Measurements from ENCODE around the gene PCDHB2. TPM values are rescaled to one million over a fixed set of nuclear protein-coding genes. Genes with fewer than 3 reads are reported as not detected.
"Not testable (repeated sequence)": the region's sequence is repeated elsewhere in the genome, so short reads cannot be mapped to it uniquely, and the experiment has no call there.

Gene PCDHB2
- total and polyA plus RNA-seq, 7 experiments from 2014 or later = 0.34 to 0.97 (median 0.72) TPM; not detected in 3

DNA sequence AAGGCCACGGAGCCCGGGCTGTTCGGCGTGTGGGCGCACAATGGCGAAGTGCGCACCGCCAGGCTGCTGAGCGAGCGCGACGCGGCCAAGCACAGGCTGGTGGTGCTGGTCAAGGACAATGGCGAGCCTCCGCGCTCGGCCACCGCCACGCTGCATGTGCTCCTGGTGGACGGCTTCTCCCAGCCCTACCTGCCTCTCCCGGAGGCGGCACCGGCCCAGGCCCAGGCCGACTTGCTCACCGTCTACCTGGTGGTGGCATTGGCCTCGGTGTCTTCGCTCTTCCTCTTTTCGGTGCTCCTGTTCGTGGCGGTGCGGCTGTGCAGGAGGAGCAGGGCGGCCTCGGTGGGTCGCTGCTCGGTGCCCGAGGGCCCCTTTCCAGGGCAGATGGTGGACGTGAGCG, 8.1 kb downstream of the PCDHB2 start:
- H3K4me1 Mint-ChIP-seq; intact Hi-C loops (cut with micrococcal nuclease); H3K4me1 ChIP-seq (ENCODE audit: control insufficient read depth in 2 of 2, insufficient read depth in 2 of 2, low read length in 2 of 2); H3K27ac ChIP-seq (ENCODE audit: low read depth, low read length); H3K4me3 Mint-ChIP-seq; H3K36me3 ChIP-seq (ENCODE audit: control insufficient read depth in 2 of 3, insufficient read depth in 3 of 3, low read length in 3 of 3); H3K4me3 ChIP-seq (ENCODE audit: low read length); DNase-seq; CTCF ChIA-PET; H3K27me3 ChIP-seq (ENCODE audit: control insufficient read depth in 2 of 2, insufficient read depth in 2 of 2, low read length in 2 of 2); POLR2A ChIA-PET; H3K27ac Mint-ChIP-seq; ATAC-seq: not testable (repeated sequence)
- Mint-ChIP-seq H3K9me3 (peaks cover 6 to 53% (median 23%) of the 10 kb centered on the region in 11 donors), H3K36me3 (peaks cover 0 to 17% (median 0%) of the 10 kb centered on the region in 5 donors), H3K27me3 (peaks cover 4 to 57% (median 45%) of the 10 kb centered on the region in 5 donors)
- H3K9me3 ChIP-seq (ENCODE audit: control insufficient read depth in 2 of 3, low read length in 3 of 3) = peaks cover 0 to 15% (median 0%) of the 10 kb centered on the region in 3 experiments

DNA sequence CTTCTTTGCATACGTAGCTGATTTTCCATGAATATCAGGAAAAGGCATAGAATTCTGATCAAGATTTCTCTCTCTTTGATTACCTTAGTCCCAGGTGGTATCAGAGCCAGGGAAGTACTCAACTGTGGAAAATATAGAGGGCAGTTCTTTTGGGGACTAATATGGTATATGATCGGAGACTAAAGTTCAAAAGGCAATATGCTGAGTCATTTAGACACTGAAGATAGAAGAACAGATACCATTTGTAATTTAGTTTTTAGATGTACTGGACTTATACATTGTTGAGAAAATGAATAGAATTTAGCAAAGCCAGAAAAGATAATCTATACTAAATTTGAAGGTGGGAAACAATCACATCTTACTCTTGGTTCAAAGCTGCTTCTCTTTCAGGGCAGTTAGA, 10.9 kb downstream of the PCDHB2 start:
- H3K36me3 ChIP-seq (ENCODE audit: control insufficient read depth in 2 of 3, insufficient read depth in 3 of 3, low read length in 3 of 3) = no peaks in the 10 kb centered on the region
- H3K9me3 Mint-ChIP-seq = peaks cover 0 to 45% (median 18%) of the 10 kb centered on the region in 11 donors
- POLR2A ChIA-PET = no interaction called here
- H3K4me1 ChIP-seq (ENCODE audit: control insufficient read depth in 2 of 2, insufficient read depth in 2 of 2, low read length in 2 of 2) = no peaks in the 10 kb centered on the region
- H3K27ac ChIP-seq (ENCODE audit: low read depth, low read length) = no peak overlapping the region
- H3K36me3 Mint-ChIP-seq = peaks cover 0 to 10% (median 0%) of the 10 kb centered on the region in 5 donors
- H3K4me1 Mint-ChIP-seq = peaks cover 0 to under 1% (median 0%) of the 10 kb centered on the region in 7 donors
- H3K27me3 Mint-ChIP-seq = peaks cover 1 to 35% (median 31%) of the 10 kb centered on the region in 5 donors
- no peak overlapping the region for H3K4me3 Mint-ChIP-seq
- no peak overlapping the region for H3K4me3 ChIP-seq (ENCODE audit: low read length)
- peaks cover 0 to under 1% of the 10 kb centered on the region in 2 donors for H3K27me3 ChIP-seq (ENCODE audit: control insufficient read depth in 2 of 2, insufficient read depth in 2 of 2, low read length in 2 of 2)
- peaks cover 0 to 13% (median 0%) of the 10 kb centered on the region in 3 experiments for H3K9me3 ChIP-seq (ENCODE audit: control insufficient read depth in 2 of 3, low read length in 3 of 3)
- no peak overlapping the region for H3K27ac Mint-ChIP-seq
- ATAC-seq = no peak
- CTCF ChIA-PET = no interaction called here
- intact Hi-C loops (cut with micrococcal nuclease) = no loop called here
- DNase-seq = no peak

DNA sequence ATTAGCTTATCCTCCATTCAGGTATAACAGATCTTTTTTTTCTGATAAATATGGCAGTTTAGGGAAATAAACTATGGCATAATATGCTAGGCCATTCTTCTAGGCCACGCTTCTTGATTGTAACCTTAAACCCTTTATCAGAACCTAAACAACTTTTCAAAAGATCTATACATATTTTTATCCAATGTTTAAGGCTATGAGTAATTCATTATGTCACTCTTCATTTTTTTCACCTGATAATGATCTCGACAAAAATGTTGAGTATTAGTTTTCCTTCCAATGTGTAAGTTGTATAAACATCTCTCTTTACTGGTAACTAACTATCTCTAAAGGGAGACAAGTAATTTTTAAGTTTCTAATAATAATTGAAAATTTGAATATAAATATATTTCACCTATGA, 24.8 kb downstream of the PCDHB2 start:
- Mint-ChIP-seq H3K4me3 (no peak overlapping the region), H3K27me3 (peaks cover 5 to 33% (median 26%) of the 10 kb centered on the region in 5 donors)

DNA sequence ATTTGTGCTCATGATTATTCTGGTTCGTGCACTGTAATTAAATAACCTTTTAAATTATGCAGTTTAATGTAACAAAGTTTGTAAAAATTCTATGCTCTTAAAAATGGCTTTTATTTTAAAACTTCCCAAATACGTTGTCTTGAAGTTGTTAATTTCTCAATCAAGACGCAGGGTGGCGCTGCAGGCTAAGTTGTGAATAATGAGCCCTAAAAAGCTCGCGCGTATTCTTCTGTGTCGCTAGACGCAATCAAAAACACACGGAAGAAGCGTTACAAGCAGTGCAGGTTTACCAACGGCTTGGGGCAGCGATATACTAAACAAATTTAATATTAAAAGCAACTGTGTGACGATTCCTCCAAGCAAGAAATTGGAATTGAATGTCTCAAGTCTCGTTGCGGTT, 27.1 kb downstream of the PCDHB2 start, which contains the start of gene PCDHB4:
Gene PCDHB4, plus strand, starts transcription at position 256 of the 400 bp plus-strand sequence. CDS start 181 bp downstream, outside the sequence.
- no peak for DNase-seq
- peaks cover 5 to 37% (median 25%) of the 10 kb centered on the region in 5 donors for H3K27me3 Mint-ChIP-seq
- CTCF ChIA-PET = no interaction called here
- no peaks in the 10 kb centered on the region for H3K36me3 ChIP-seq (ENCODE audit: control insufficient read depth in 2 of 3, insufficient read depth in 3 of 3, low read length in 3 of 3)
- no peak within 1 kb of the TSS for H3K4me3 Mint-ChIP-seq
- peaks cover 0 to 10% (median 6%) of the 10 kb centered on the region in 5 donors for H3K36me3 Mint-ChIP-seq
- H3K9me3 Mint-ChIP-seq = peaks cover 0 to 46% (median 17%) of the 10 kb centered on the region in 11 donors
- no peak within 1 kb of the TSS for H3K27ac Mint-ChIP-seq
- no peaks in the 10 kb centered on the region for H3K4me1 ChIP-seq (ENCODE audit: control insufficient read depth in 2 of 2, insufficient read depth in 2 of 2, low read length in 2 of 2)
- ATAC-seq = no peak
- intact Hi-C loops (cut with micrococcal nuclease) = no loop called here
- POLR2A ChIA-PET = no interaction called here
- H3K27me3 ChIP-seq (ENCODE audit: control insufficient read depth in 2 of 2, insufficient read depth in 2 of 2, low read length in 2 of 2) = no peaks in the 10 kb centered on the region
- H3K27ac ChIP-seq (ENCODE audit: low read depth, low read length) = no peak within 1 kb of the TSS
- H3K4me3 ChIP-seq (ENCODE audit: low read length) = no peak within 1 kb of the TSS
- H3K9me3 ChIP-seq (ENCODE audit: control insufficient read depth in 2 of 3, low read length in 3 of 3) = peaks cover 0 to 12% (median 0%) of the 10 kb centered on the region in 3 experiments
- no peaks in the 10 kb centered on the region for H3K4me1 Mint-ChIP-seq

More for the DNA sequence above, 24.8 kb downstream of the PCDHB2 start:
- H3K9me3 Mint-ChIP-seq = peaks cover 0 to 57% (median 30%) of the 10 kb centered on the region in 11 donors
- no peak overlapping the region for H3K27ac Mint-ChIP-seq
- H3K27me3 ChIP-seq (ENCODE audit: control insufficient read depth in 2 of 2, insufficient read depth in 2 of 2, low read length in 2 of 2) = no peaks in the 10 kb centered on the region
- ATAC-seq = no peak
- no peaks in the 10 kb centered on the region for H3K36me3 ChIP-seq (ENCODE audit: control insufficient read depth in 2 of 3, insufficient read depth in 3 of 3, low read length in 3 of 3)
- ChIA-PET POLR2A (no interaction called here), CTCF (no interaction called here)
- no peaks in the 10 kb centered on the region for H3K4me1 Mint-ChIP-seq
- DNase-seq = no peak
- no peak overlapping the region for H3K27ac ChIP-seq (ENCODE audit: low read depth, low read length)
- peaks cover 0 to 12% (median 0%) of the 10 kb centered on the region in 3 experiments for H3K9me3 ChIP-seq (ENCODE audit: control insufficient read depth in 2 of 3, low read length in 3 of 3)
- no peak overlapping the region for H3K4me3 ChIP-seq (ENCODE audit: low read length)
- peaks cover 0 to 25% (median 7%) of the 10 kb centered on the region in 5 donors for H3K36me3 Mint-ChIP-seq
- intact Hi-C loops (cut with micrococcal nuclease) = no loop called here
- H3K4me1 ChIP-seq (ENCODE audit: control insufficient read depth in 2 of 2, insufficient read depth in 2 of 2, low read length in 2 of 2) = no peaks in the 10 kb centered on the region

DNA sequence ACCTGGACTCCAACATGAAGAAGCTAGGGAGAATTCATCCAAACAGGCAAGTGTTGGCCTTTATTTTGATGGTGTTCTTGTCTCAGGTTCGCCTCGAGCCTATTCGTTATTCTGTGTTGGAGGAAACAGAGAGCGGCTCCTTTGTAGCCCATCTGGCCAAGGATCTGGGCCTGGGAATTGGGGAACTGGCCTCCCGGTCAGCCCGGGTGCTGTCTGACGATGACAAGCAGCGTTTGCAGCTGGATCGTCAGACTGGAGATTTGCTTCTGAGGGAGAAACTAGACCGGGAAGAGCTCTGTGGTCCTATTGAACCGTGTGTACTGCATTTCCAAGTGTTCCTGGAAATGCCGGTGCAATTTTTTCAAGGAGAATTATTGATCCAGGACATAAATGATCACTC, 27.6 kb downstream of the PCDHB2 start:
- H3K27ac ChIP-seq (ENCODE audit: low read depth, low read length) = no peak overlapping the region
- POLR2A ChIA-PET = no interaction called here
- ATAC-seq = no peak
- Mint-ChIP-seq H3K4me1 (no peaks in the 10 kb centered on the region), H3K9me3 (peaks cover 0 to 41% (median 14%) of the 10 kb centered on the region in 11 donors), H3K27ac (no peak overlapping the region), H3K36me3 (peaks cover 0 to 7% (median 6%) of the 10 kb centered on the region in 5 donors), H3K27me3 (peaks cover 5 to 37% (median 25%) of the 10 kb centered on the region in 5 donors), H3K4me3 (no peak overlapping the region)
- no peak overlapping the region for H3K4me3 ChIP-seq (ENCODE audit: low read length)
- no peaks in the 10 kb centered on the region for H3K36me3 ChIP-seq (ENCODE audit: control insufficient read depth in 2 of 3, insufficient read depth in 3 of 3, low read length in 3 of 3)
- H3K4me1 ChIP-seq (ENCODE audit: control insufficient read depth in 2 of 2, insufficient read depth in 2 of 2, low read length in 2 of 2) = no peaks in the 10 kb centered on the region
- H3K9me3 ChIP-seq (ENCODE audit: control insufficient read depth in 2 of 3, low read length in 3 of 3) = peaks cover 0 to 12% (median 0%) of the 10 kb centered on the region in 3 experiments
- CTCF ChIA-PET = no interaction called here
- no peak for DNase-seq
- H3K27me3 ChIP-seq (ENCODE audit: control insufficient read depth in 2 of 2, insufficient read depth in 2 of 2, low read length in 2 of 2) = no peaks in the 10 kb centered on the region
- intact Hi-C loops (cut with micrococcal nuclease) = no loop called here

DNA sequence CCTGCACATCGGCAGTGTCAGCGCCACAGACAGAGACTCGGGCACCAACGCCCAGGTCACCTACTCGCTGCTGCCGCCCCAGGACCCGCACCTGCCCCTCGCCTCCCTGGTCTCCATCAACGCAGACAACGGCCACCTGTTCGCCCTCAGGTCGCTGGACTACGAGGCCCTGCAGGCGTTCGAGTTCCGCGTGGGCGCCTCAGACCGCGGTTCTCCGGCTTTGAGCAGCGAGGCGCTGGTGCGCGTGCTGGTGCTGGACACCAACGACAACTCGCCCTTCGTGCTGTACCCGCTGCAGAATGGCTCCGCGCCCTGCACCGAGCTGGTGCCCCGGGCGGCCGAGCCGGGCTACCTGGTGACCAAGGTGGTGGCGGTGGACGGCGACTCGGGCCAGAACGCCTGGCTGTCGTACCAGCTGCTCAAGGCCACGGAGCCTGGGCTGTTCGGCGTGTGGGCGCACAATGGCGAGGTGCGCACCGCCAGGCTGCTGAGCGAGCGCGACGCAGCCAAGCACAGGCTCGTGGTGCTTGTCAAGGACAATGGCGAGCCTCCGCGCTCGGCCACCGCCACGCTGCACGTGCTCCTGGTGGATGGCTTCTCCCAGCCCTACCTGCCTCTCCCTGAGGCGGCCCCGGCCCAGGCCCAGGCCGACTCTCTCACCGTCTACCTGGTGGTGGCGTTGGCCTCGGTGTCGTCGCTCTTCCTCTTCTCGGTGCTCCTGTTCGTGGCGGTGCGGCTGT, 29.2 kb downstream of the PCDHB2 start:
- H3K4me1 ChIP-seq (ENCODE audit: control insufficient read depth in 2 of 2, insufficient read depth in 2 of 2, low read length in 2 of 2); ATAC-seq; H3K36me3 ChIP-seq (ENCODE audit: control insufficient read depth in 2 of 3, insufficient read depth in 3 of 3, low read length in 3 of 3); H3K27ac ChIP-seq (ENCODE audit: low read depth, low read length); CTCF ChIA-PET; H3K27ac Mint-ChIP-seq; H3K36me3 Mint-ChIP-seq; H3K4me3 ChIP-seq (ENCODE audit: low read length); DNase-seq; H3K4me1 Mint-ChIP-seq; POLR2A ChIA-PET; intact Hi-C loops (cut with micrococcal nuclease); H3K4me3 Mint-ChIP-seq; H3K27me3 ChIP-seq (ENCODE audit: control insufficient read depth in 2 of 2, insufficient read depth in 2 of 2, low read length in 2 of 2): not testable (repeated sequence)
- H3K9me3 ChIP-seq (ENCODE audit: control insufficient read depth in 2 of 3, low read length in 3 of 3) = peaks cover 0 to 12% (median 0%) of the 10 kb centered on the region in 3 experiments
- Mint-ChIP-seq H3K27me3 (peaks cover 5 to 43% (median 35%) of the 10 kb centered on the region in 5 donors), H3K9me3 (peaks cover 0 to 40% (median 12%) of the 10 kb centered on the region in 11 donors)
